ENCODE results near the gene DNER. TPM values are rescaled to one million over a fixed set of nuclear protein-coding genes. Genes with fewer than 3 reads are reported as not detected.

The DNER gene
- total and polyA plus RNA-seq, 2 donors (not counting 3 experiments of a cell fraction or from before 2014, with no cell fraction given): 0.01 TPM; not detected in 1

DNA sequence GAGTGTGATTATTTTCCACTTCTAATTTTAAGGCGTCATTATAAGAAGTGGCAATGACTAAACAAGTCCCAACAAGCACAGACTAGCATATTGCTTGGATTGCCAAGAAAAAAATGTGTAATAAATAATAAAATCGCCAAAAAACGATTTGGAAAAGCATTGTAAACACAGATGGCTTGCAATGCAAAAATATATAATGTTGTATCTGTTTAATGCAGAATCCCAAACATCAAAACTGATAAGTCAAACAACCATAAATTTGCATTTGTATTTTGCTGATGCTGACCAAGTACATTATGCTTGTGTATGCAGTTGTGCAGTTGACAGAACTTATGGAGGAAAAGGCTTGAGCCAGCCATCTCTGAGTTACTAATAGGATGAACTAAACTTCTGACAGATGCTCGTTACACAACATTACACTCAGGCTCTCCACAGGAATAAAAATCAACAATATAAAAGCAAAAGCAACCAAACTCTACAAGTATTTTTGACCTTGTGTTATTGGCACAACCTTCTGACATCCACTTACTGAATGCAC is 68.1 kb downstream of the DNER start:
- TF ChIP-seq, protein P1, sequence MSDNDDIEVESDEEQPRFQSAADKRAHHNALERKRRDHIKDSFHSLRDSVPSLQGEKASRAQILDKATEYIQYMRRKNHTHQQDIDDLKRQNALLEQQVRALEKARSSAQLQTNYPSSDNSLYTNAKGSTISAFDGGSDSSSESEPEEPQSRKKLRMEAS (IDR thresholded peaks at IDR 0.05; ENCODE audit: insufficient read depth, insufficient read length): no peak
- dilution Hi-C loops (cut with MboI; ENCODE audit: extremely low pct_ligation_motif_present, low sequenced_read_pairs): no loop called here
- Histone ChIP-seq H3K4me3 (replicated peaks in 1 of 3; ENCODE audit: insufficient read depth in 1 of 3, low read depth in 1 of 3, low read length in 3 of 3) (no peak overlapping the region), H3K4me2 (ENCODE audit: insufficient read depth, low read length) (no peak overlapping the region), H3K4me1 (ENCODE audit: control insufficient read depth, extremely low read depth, insufficient read depth, low read length) (no peaks in the 10 kb centered on the region), H3K9me1 (replicated peaks; ENCODE audit: control insufficient read depth, extremely low read depth, insufficient read depth, low read length) (no peaks in the 10 kb centered on the region), H3K9ac (replicated peaks; ENCODE audit: extremely low read depth, insufficient read depth, low read length) (no peak overlapping the region), H3K27ac (ENCODE audit: insufficient read depth, low read depth, low read length) (no peak overlapping the region), H2AFZ (ENCODE audit: low read depth, low read length) (no peak overlapping the region), H4K20me1 (replicated peaks; ENCODE audit: control insufficient read depth, extremely low read depth, insufficient read depth, low read length) (no peaks in the 10 kb centered on the region), H3K79me2 (ENCODE audit: control insufficient read depth, insufficient read depth, low read length) (no peaks in the 10 kb centered on the region), H3K36me3 (ENCODE audit: control insufficient read depth in 2 of 2, extremely low read depth in 1 of 2, insufficient read depth in 2 of 2, low read length in 2 of 2) (no peaks in the 10 kb centered on the region), H3K27me3 (ENCODE audit: control insufficient read depth in 2 of 2, insufficient read depth in 2 of 2, low read length in 2 of 2) (no peaks in the 10 kb centered on the region), H3K9me3 (replicated peaks; ENCODE audit: control insufficient read depth, insufficient read depth, low read length) (no peaks in the 10 kb centered on the region)
- POLR2A ChIA-PET: no interaction called here
- intact Hi-C loops (cut with micrococcal nuclease): no loop called here
- no TSS peak for BruUV-seq (replicated peaks)
- DNase-seq (ENCODE audit: low read depth, low spot score): no peak
- FAIRE-seq: no peak
- CTCF ChIA-PET: no interaction called here

DNA sequence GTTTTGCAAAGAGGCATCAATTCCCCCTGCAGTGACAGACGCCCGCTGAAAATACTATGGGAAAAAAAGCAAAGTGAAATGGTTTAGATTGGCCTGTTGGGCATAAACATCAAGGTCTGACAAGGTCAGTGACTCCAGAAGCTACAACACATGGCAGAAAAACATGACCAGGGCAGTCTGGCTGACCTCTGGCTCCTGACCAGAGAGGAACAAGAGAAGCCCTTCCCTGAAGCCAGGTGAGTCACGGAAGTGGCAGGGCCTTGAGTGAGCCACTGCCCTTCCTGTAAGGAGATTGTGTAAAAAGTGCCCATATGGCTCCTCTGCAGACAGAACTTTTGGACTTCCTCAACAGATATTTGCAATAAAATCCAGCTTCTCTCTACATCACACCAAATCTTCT is 72.0 kb downstream of the DNER start:
- Histone ChIP-seq H3K4me1 (ENCODE audit: control insufficient read depth, extremely low read depth, insufficient read depth, low read length) (no peaks in the 10 kb centered on the region), H3K9me1 (replicated peaks; ENCODE audit: control insufficient read depth, extremely low read depth, insufficient read depth, low read length) (no peaks in the 10 kb centered on the region), H3K79me2 (ENCODE audit: control insufficient read depth, insufficient read depth, low read length) (no peaks in the 10 kb centered on the region), H3K9me3 (replicated peaks; ENCODE audit: control insufficient read depth, insufficient read depth, low read length) (no peaks in the 10 kb centered on the region), H3K27ac (ENCODE audit: insufficient read depth, low read depth, low read length) (no peak overlapping the region), H3K4me2 (ENCODE audit: insufficient read depth, low read length) (no peak overlapping the region), H3K27me3 (ENCODE audit: control insufficient read depth in 2 of 2, insufficient read depth in 2 of 2, low read length in 2 of 2) (no peaks in the 10 kb centered on the region), H3K9ac (replicated peaks; ENCODE audit: extremely low read depth, insufficient read depth, low read length) (no peak overlapping the region), H3K36me3 (ENCODE audit: control insufficient read depth in 2 of 2, extremely low read depth in 1 of 2, insufficient read depth in 2 of 2, low read length in 2 of 2) (no peaks in the 10 kb centered on the region), H4K20me1 (replicated peaks; ENCODE audit: control insufficient read depth, extremely low read depth, insufficient read depth, low read length) (no peaks in the 10 kb centered on the region), H3K4me3 (replicated peaks in 1 of 3; ENCODE audit: insufficient read depth in 1 of 3, low read depth in 1 of 3, low read length in 3 of 3) (no peak overlapping the region), H2AFZ (ENCODE audit: low read depth, low read length) (no peak overlapping the region)
- DNase-seq (ENCODE audit: low read depth, low spot score) (no peak), FAIRE-seq (no peak)
- ChIA-PET CTCF (no interaction called here), POLR2A (no interaction called here)
- BruUV-seq (replicated peaks): no TSS peak
- TF ChIP-seq, protein P1 (IDR thresholded peaks at IDR 0.05; ENCODE audit: insufficient read depth, insufficient read length): no peak
- TF ChIP-seq POLR2AphosphoS5 (IDR thresholded peaks at IDR 0.05; ENCODE audit: insufficient read depth, low read depth, low read length): no peak
- TF ChIP-seq MYC (IDR thresholded peaks at IDR 0.05; ENCODE audit: low read depth, low read length): no peak
- TF ChIP-seq JUN (IDR thresholded peaks at IDR 0.05; ENCODE audit: borderline replicate concordance, insufficient read depth, insufficient read length, low read depth): no peak
- no peak for TF ChIP-seq POLR2A (IDR thresholded peaks at IDR 0.05; ENCODE audit: low read depth, low read length)
- TF ChIP-seq, protein P2, sequence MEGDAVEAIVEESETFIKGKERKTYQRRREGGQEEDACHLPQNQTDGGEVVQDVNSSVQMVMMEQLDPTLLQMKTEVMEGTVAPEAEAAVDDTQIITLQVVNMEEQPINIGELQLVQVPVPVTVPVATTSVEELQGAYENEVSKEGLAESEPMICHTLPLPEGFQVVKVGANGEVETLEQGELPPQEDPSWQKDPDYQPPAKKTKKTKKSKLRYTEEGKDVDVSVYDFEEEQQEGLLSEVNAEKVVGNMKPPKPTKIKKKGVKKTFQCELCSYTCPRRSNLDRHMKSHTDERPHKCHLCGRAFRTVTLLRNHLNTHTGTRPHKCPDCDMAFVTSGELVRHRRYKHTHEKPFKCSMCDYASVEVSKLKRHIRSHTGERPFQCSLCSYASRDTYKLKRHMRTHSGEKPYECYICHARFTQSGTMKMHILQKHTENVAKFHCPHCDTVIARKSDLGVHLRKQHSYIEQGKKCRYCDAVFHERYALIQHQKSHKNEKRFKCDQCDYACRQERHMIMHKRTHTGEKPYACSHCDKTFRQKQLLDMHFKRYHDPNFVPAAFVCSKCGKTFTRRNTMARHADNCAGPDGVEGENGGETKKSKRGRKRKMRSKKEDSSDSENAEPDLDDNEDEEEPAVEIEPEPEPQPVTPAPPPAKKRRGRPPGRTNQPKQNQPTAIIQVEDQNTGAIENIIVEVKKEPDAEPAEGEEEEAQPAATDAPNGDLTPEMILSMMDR (IDR thresholded peaks at IDR 0.05; ENCODE audit: extremely low read depth in 1 of 2, insufficient read depth in 1 of 2, low read depth in 1 of 2, low read length in 2 of 2): no peak
- no peak for TF ChIP-seq EZH2 (IDR thresholded peaks at IDR 0.05; ENCODE audit: borderline replicate concordance, low read depth, low read length, severe bottlenecking)
- TF ChIP-seq FOS (IDR thresholded peaks at IDR 0.05; ENCODE audit: borderline replicate concordance, insufficient read depth, low read length): no peak
- no peak for TF ChIP-seq GATA2 (IDR thresholded peaks at IDR 0.05; ENCODE audit: insufficient read depth, insufficient read length, low read depth, low read length)
- dilution Hi-C loops (cut with MboI; ENCODE audit: extremely low pct_ligation_motif_present, low sequenced_read_pairs): no loop called here
- intact Hi-C loops (cut with micrococcal nuclease): no loop called here
